Right lobe of liver (tissue), 6 donors: ENCODE measurements around the gene TNFRSF12A. TPM values are rescaled to one million over a fixed set of nuclear protein-coding genes. Genes with fewer than 3 reads are reported as not detected.

Experiments used
- ATAC-seq, 4 donors: fragments of 200-7000 bp; cut with Tn5 transposase; one replicate each; pipeline ENCODE4 v1.9.1; 2020; ENCODE audit warnings: mild to moderate bottlenecking in 4 of 4, moderate library complexity in 4 of 4
- DNase-seq, 3 donors: peaks; one replicate each; pipeline ENCODE4 v3.0.0-alpha.2; 2020
- H3K27ac ChIP-seq, 3 donors: fragments of 200-600 bp; one replicate each; pipeline ENCODE4 v1.8.0; 2022
- H3K27me3 ChIP-seq, 2 donors: fragments of 200-600 bp; one replicate each; pipeline ENCODE4 v1.8.0; 2022
- H3K36me3 ChIP-seq, 4 donors: fragments of 200-600 bp; sonication (generic) in 1 of 4; one replicate each; pipeline versions ENCODE4 v1.5.1 to v1.8.0; 2017 to 2022; ENCODE audit warnings: control low read depth in 1 of 4
- H3K4me1 ChIP-seq, 4 donors: fragments of 200-600 bp; sonication (generic) in 1 of 4; one replicate each; pipeline versions ENCODE4 v1.5.1 to v1.8.0; 2017 to 2022; ENCODE audit warnings: control low read depth in 1 of 4
- H3K4me3 ChIP-seq, 3 donors: fragments of 200-600 bp; one replicate each; pipeline ENCODE4 v1.8.0; 2022
- H3K9me3 ChIP-seq, 4 donors: fragments of 200-600 bp; sonication (generic) in 1 of 4; one replicate each; pipeline versions ENCODE4 v1.5.1 to v1.8.0; 2017 to 2022; ENCODE audit warnings: control low read depth in 1 of 4
- POLR2A ChIP-seq: fragments of 450-650 bp; IDR thresholded peaks from one replicate; pipeline ENCODE4 v1.6.1; 2017; ENCODE audit warnings: antibody characterized with exemption, mild to moderate bottlenecking
- WGBS: methylation state at CpG from one replicate; pipeline ENCODE4 v1.1.6; 2018; ENCODE audit warnings: low coverage, low lambda C conversion rate; ENCODE audit not compliant: insufficient coverage; ENCODE audit errors: missing lambda C conversion rate; 5-methylcytosine and 5-hydroxymethylcytosine counted together
- intact Hi-C, 2 donors: fragments of 100-400 bp; cut with DNase I; formaldehyde crosslinking; loops; one replicate each; pipeline versions ENCODE4 v1.11.2 to v1.14.1; 2022
- total RNA-seq, 6 experiments: library from RNA; depleted of rRNA in 2 of 6; stranded (reverse); fragments of >200 nt in 2 of 6; fragmentation: NEBNext Ultra II Directional in 3 of 6; extraction: Animal tissue kit (Norgen Biotek cat#: 25700) in 3 of 6; gene quantifications; one replicate each; pipeline versions ENCODE4 v1.1.0 to v1.2.4, GENCODE V29; 2016 to 2023
- TF ChIP-seq, protein P1 (sequence below), 4 donors: fragments of 200-600 bp in 3 of 4; fragments of 450-650 bp in 1 of 4; IDR thresholded peaks; one replicate each; pipeline versions ENCODE4 v1.5.1 to v1.8.0; 2016 to 2022; ENCODE audit warnings: antibody characterized with exemption in 4 of 4, mild to moderate bottlenecking in 2 of 4
- donor health status: DM: no; HTN: yes; CAD: no.
- donor health status: DM: no; HTN: no; CAD: no.
- donor health status: DM: no; HTN: no; CAD: no.
- donor health status: DM: no; HTN: yes; CAD: no.
- donor health status: DM: no; HTN: yes; CAD: no.

TNFRSF12A gene
- total RNA-seq, 6 experiments from 2014 or later = 5.2 to 284 (median 69.4) TPM

DNA sequence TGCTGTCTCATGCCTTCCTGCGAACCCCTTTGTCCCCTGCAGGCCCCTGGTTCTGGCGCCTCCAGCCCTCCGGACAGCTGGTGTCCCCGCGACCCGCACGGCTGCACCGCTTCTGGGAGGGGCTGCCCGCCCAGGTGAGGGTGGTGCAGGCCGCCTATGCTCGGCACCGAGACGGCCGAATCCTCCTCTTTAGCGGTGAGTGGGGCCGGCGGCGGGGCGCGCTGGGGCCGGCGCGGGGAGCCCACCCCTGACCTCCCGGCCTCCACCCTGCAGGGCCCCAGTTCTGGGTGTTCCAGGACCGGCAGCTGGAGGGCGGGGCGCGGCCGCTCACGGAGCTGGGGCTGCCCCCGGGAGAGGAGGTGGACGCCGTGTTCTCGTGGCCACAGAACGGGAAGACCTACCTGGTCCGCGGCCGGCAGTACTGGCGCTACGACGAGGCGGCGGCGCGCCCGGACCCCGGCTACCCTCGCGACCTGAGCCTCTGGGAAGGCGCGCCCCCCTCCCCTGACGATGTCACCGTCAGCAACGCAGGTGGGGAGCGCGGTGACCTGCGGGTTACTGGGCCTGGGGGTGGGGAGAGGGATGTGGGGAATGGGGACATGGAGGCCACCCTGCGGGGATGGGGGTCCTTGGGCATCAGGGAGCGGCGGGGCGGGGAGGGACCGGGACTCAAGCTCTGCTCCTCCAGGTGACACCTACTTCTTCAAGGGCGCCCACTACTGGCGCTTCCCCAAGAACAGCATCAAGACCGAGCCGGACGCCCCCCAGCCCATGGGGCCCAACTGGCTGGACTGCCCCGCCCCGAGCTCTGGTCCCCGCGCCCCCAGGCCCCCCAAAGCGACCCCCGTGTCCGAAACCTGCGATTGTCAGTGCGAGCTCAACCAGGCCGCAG, 38.2 kb downstream of the TNFRSF12A start:
- Histone ChIP-seq H3K36me3 (no peaks in the 10 kb centered on the region), H3K9me3 (no peaks in the 10 kb centered on the region), H3K27me3 (no peaks in the 10 kb centered on the region), H3K27ac (peak overlapping the region; percentile 87 to 94 (median 93)), H3K4me3 (peak overlapping the region; percentile 93 to 96 (median 94)), H3K4me1 (peaks cover 0 to 17% (median 3%) of the 10 kb centered on the region in 4 donors)
- 5% methylated on average over 19 of the region's 77 CpGs for WGBS
- intact Hi-C loops = no loop called here
- DNase-seq = peak; percentile 70 to 74 (median 71)
- TF ChIP-seq, protein P1, sequence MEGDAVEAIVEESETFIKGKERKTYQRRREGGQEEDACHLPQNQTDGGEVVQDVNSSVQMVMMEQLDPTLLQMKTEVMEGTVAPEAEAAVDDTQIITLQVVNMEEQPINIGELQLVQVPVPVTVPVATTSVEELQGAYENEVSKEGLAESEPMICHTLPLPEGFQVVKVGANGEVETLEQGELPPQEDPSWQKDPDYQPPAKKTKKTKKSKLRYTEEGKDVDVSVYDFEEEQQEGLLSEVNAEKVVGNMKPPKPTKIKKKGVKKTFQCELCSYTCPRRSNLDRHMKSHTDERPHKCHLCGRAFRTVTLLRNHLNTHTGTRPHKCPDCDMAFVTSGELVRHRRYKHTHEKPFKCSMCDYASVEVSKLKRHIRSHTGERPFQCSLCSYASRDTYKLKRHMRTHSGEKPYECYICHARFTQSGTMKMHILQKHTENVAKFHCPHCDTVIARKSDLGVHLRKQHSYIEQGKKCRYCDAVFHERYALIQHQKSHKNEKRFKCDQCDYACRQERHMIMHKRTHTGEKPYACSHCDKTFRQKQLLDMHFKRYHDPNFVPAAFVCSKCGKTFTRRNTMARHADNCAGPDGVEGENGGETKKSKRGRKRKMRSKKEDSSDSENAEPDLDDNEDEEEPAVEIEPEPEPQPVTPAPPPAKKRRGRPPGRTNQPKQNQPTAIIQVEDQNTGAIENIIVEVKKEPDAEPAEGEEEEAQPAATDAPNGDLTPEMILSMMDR (IDR thresholded peaks at IDR 0.05) = peak in 2 of 4 donors; percentile 2 to 6
- TF ChIP-seq POLR2A = no peak
- peak; percentile 21 to 44 (median 29) for ATAC-seq

DNA sequence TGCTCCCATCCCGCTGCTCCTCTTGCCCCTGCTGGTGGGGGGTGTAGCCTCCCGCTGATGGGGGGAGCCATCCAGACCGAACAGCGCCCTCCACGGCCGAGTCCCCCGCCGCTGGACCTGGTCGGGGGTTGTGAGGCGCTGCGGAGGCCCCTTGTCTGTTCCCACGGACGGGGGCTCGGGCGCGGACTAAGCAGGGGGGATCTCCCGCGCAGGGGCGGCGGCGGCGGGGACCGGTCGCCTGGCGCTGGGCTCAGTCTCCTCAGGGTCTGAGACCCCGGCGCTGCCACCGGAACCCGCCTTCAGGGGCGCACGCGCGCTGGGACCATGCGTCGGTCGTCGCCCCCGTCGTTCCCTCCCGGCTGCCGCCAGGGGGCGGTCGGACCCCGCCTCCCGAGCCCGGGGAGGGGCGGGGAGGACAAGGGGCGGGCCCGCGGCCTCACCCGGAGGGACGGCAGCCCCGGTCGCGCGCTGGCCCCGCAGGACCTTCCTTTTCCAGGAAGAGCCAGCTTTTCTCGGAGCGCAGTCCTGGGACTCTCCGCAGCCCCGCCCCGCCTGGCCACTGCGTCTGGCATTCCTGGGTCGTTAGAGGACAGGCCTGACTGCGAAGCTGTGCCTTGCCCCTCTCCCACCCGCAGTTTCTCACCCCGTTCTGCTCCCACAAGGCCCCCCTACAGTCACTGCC, 39.0 kb downstream of the TNFRSF12A start:
- no CpG with 5 or more reads among the region's 67 CpGs for WGBS
- Histone ChIP-seq H3K27ac (peak overlapping the region; percentile 87 to 94 (median 93)), H3K36me3 (no peaks in the 10 kb centered on the region), H3K9me3 (no peaks in the 10 kb centered on the region), H3K4me1 (peaks cover 0 to 17% (median 3%) of the 10 kb centered on the region in 4 donors), H3K4me3 (peak overlapping the region; percentile 93 to 96 (median 94)), H3K27me3 (no peaks in the 10 kb centered on the region)
- DNase-seq = peak; percentile 92 to 97 (median 94)
- intact Hi-C loops = no loop called here
- ATAC-seq = peak; percentile 87 to 98 (median 94)
- peak; percentile 59 for TF ChIP-seq POLR2A
- TF ChIP-seq, protein P1 (IDR thresholded peaks at IDR 0.05) = peak; percentile 85 to 99 (median 91)

DNA sequence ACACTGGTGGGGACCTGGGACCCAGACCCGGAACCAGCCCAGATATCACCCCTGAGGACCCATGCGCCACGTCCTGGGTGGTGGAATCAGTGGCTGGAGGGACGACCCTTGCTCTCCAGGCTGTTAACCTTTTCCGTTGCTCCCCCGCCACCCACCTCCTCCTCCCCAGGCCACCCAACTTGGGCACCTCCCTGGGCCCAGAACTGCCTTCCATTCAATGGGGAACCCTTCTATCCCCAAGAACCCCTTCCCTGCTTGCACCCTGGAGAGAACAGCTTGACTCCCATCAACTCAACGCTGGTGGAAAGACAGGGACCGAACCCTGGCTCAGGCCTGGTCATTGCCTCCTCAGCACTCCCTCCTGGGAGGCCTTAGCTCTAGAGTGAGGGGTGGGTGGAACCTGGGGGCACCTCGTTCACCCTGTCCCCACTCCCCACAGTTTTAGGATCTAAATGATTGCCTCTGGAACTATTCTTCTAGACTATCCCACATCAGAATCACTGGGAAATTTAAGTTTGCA, 39.6 kb downstream of the TNFRSF12A start:
- Histone ChIP-seq H3K9me3 (no peaks in the 10 kb centered on the region), H3K27me3 (no peaks in the 10 kb centered on the region), H3K4me1 (peaks cover 0 to 20% (median 3%) of the 10 kb centered on the region in 4 donors), H3K36me3 (no peaks in the 10 kb centered on the region), H3K27ac (peak overlapping the region; percentile 87 to 94 (median 93)), H3K4me3 (peak overlapping the region; percentile 93 to 96 (median 94))
- peak in 2 of 4 donors; percentile 1 to 11 for ATAC-seq
- no peak for TF ChIP-seq POLR2A
- TF ChIP-seq, protein P1 (IDR thresholded peaks at IDR 0.05) = no peak
- WGBS = 29% methylated on average over 7 of the region's 9 CpGs
- intact Hi-C loops = no loop called here
- DNase-seq = no peak

DNA sequence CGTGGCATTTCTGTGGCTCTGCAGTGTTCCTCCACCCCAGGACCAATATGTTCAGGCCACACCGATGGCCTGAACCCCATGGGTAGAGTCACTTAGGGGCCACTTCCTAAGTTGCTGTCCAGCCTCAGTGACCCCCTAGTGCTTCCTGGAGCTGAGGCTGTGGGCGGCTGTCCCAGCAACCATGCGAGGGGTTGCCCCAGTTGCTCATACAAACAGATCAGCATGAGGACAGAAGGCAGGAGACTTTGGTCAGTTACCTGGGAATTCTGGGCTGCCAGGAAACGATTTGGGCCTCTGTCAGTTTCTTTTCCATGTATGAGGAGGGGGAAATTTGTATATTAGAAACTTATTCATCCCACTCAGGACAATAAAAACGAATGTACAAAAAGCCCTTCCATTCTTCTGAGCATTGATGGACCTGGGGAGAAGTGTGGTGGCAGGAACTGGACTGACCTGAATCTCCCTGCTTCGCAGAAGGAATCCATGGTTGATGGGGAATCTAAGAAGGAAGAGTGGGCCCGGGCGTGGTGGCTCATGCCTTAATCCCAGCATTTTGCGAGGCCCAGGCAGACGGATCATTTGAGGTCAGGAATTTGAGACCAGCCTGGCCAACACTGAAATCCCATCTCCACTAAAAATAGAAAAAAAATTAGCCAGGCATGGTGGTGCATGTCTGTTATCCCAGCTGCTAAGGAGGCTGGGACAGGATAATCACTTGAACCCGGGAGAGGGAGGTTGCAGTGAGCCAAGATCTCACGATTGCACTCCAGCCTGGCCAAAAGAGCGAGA, 40.4 kb downstream of the TNFRSF12A start:
- DNase-seq (peak in 2 of 3 donors; percentile 55 to 69), ATAC-seq (peak in 1 of 4 donors; percentile 44)
- no peaks in the 10 kb centered on the region for H3K9me3 ChIP-seq
- H3K4me1 ChIP-seq = peaks cover 0 to 24% (median 3%) of the 10 kb centered on the region in 4 donors
- no peak overlapping the region for H3K4me3 ChIP-seq
- H3K27ac ChIP-seq = peak overlapping the region; percentile 87 to 94 (median 93)
- intact Hi-C loops = no loop called here
- TF ChIP-seq, protein P1 (IDR thresholded peaks at IDR 0.05) = no peak
- TF ChIP-seq POLR2A = no peak
- no peaks in the 10 kb centered on the region for H3K27me3 ChIP-seq
- 74% methylated on average over 14 of the region's 14 CpGs for WGBS
- H3K36me3 ChIP-seq = no peaks in the 10 kb centered on the region
